ENCODE results near the gene FLRT2. TPM values are rescaled to one million over a fixed set of nuclear protein-coding genes. Genes with fewer than 3 reads are reported as not detected.

Gene FLRT2
- total RNA-seq, 1 donor from 2014 or later, result 37.6 TPM

GRCh38 chr14:85663256-85663655 lies 133.3 kb downstream of the FLRT2 start:
- Histone ChIP-seq H3K4me1 (ENCODE audit: control insufficient read depth in 3 of 3, insufficient read depth in 3 of 3, low read length in 3 of 3) (no peaks in the 10 kb centered on the region), H3K9ac (ENCODE audit: low read depth in 1 of 3, low read length in 3 of 3) (no peak overlapping the region), H3K4me3 (ENCODE audit: low read length in 3 of 3) (no peak overlapping the region), H3K27ac (ENCODE audit: low read depth, low read length) (no peak overlapping the region), H3K27me3 (ENCODE audit: control insufficient read depth in 3 of 3, insufficient read depth in 3 of 3, low read length in 3 of 3) (no peaks in the 10 kb centered on the region), H3K9me3 (ENCODE audit: control insufficient read depth in 3 of 3, low read length in 3 of 3) (no peaks in the 10 kb centered on the region), H3K36me3 (ENCODE audit: control insufficient read depth in 3 of 3, insufficient read depth in 3 of 3, low read length in 3 of 3) (no peaks in the 10 kb centered on the region)

GRCh38 chr14:85663667-85664066 lies 133.7 kb downstream of the FLRT2 start:
- H3K27me3 ChIP-seq (ENCODE audit: control insufficient read depth in 3 of 3, insufficient read depth in 3 of 3, low read length in 3 of 3), result no peaks in the 10 kb centered on the region
- H3K4me3 ChIP-seq (ENCODE audit: low read length in 3 of 3), result no peak overlapping the region
- no peaks in the 10 kb centered on the region for H3K9me3 ChIP-seq (ENCODE audit: control insufficient read depth in 3 of 3, low read length in 3 of 3)
- H3K36me3 ChIP-seq (ENCODE audit: control insufficient read depth in 3 of 3, insufficient read depth in 3 of 3, low read length in 3 of 3), result no peaks in the 10 kb centered on the region
- H3K9ac ChIP-seq (ENCODE audit: low read depth in 1 of 3, low read length in 3 of 3), result peak overlapping the region in 1 of 3 donors; percentile 50
- no peak overlapping the region for H3K27ac ChIP-seq (ENCODE audit: low read depth, low read length)
- H3K4me1 ChIP-seq (ENCODE audit: control insufficient read depth in 3 of 3, insufficient read depth in 3 of 3, low read length in 3 of 3), result no peaks in the 10 kb centered on the region

DNA sequence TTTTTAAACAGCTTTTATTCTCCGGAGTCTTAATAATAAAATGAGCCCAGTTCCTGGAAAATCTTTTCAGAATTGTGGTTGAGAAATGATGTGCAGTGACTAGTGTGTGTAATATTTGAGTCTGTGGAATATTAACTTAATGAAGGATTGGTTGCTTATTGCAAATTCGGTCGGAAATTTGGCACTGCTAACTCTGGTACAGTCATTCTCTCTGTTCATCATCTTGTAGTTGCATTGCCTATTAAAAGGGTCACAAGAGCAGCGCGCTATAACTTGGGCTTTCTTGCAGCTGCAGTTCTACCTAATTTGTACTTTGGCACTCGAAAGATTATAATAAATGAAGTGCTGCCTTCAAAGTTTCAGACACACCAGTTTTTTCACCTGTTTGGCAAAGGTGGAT lies 146.0 kb downstream of the FLRT2 start:
- H3K9ac ChIP-seq (ENCODE audit: low read depth in 1 of 3, low read length in 3 of 3), result no peak overlapping the region
- no peaks in the 10 kb centered on the region for H3K4me1 ChIP-seq (ENCODE audit: control insufficient read depth in 3 of 3, insufficient read depth in 3 of 3, low read length in 3 of 3)
- H3K27me3 ChIP-seq (ENCODE audit: control insufficient read depth in 3 of 3, insufficient read depth in 3 of 3, low read length in 3 of 3), result no peaks in the 10 kb centered on the region
- H3K27ac ChIP-seq (ENCODE audit: low read depth, low read length), result no peak overlapping the region
- peaks cover 0 to 2% (median 0%) of the 10 kb centered on the region in 3 donors for H3K9me3 ChIP-seq (ENCODE audit: control insufficient read depth in 3 of 3, low read length in 3 of 3)
- no peaks in the 10 kb centered on the region for H3K36me3 ChIP-seq (ENCODE audit: control insufficient read depth in 3 of 3, insufficient read depth in 3 of 3, low read length in 3 of 3)
- no peak overlapping the region for H3K4me3 ChIP-seq (ENCODE audit: low read length in 3 of 3)

- no peak overlapping the region for H3K9ac ChIP-seq (ENCODE audit: low read depth in 1 of 3, low read length in 3 of 3)
- H3K9me3 ChIP-seq (ENCODE audit: control insufficient read depth in 3 of 3, low read length in 3 of 3), result no peaks in the 10 kb centered on the region
- H3K4me1 ChIP-seq (ENCODE audit: control insufficient read depth in 3 of 3, insufficient read depth in 3 of 3, low read length in 3 of 3), result no peaks in the 10 kb centered on the region
- no peak overlapping the region for H3K4me3 ChIP-seq (ENCODE audit: low read length in 3 of 3)
- H3K36me3 ChIP-seq (ENCODE audit: control insufficient read depth in 3 of 3, insufficient read depth in 3 of 3, low read length in 3 of 3), result no peaks in the 10 kb centered on the region
- no peak overlapping the region for H3K27ac ChIP-seq (ENCODE audit: low read depth, low read length)
- no peaks in the 10 kb centered on the region for H3K27me3 ChIP-seq (ENCODE audit: control insufficient read depth in 3 of 3, insufficient read depth in 3 of 3, low read length in 3 of 3)
Observed at GRCh38 chr14:85686908-85687307, 157.0 kb downstream of the FLRT2 start.

- no peak overlapping the region for H3K4me3 ChIP-seq (ENCODE audit: low read length in 3 of 3)
- no peak overlapping the region for H3K27ac ChIP-seq (ENCODE audit: low read depth, low read length)
Observed at GRCh38 chr14:85687456-85687855, 157.5 kb downstream of the FLRT2 start.

GRCh38 chr14:85688006-85688405 lies 158.1 kb downstream of the FLRT2 start:
- no peak overlapping the region for H3K4me3 ChIP-seq (ENCODE audit: low read length in 3 of 3)
- H3K27ac ChIP-seq (ENCODE audit: low read depth, low read length), result no peak overlapping the region
- no peak overlapping the region for H3K9ac ChIP-seq (ENCODE audit: low read depth in 1 of 3, low read length in 3 of 3)
- no peaks in the 10 kb centered on the region for H3K9me3 ChIP-seq (ENCODE audit: control insufficient read depth in 3 of 3, low read length in 3 of 3)
- no peaks in the 10 kb centered on the region for H3K4me1 ChIP-seq (ENCODE audit: control insufficient read depth in 3 of 3, insufficient read depth in 3 of 3, low read length in 3 of 3)
- H3K27me3 ChIP-seq (ENCODE audit: control insufficient read depth in 3 of 3, insufficient read depth in 3 of 3, low read length in 3 of 3), result no peaks in the 10 kb centered on the region
- H3K36me3 ChIP-seq (ENCODE audit: control insufficient read depth in 3 of 3, insufficient read depth in 3 of 3, low read length in 3 of 3), result no peaks in the 10 kb centered on the region

More at GRCh38 chr14:85687456-85687855, 157.5 kb downstream of the FLRT2 start:
- H3K4me1 ChIP-seq (ENCODE audit: control insufficient read depth in 3 of 3, insufficient read depth in 3 of 3, low read length in 3 of 3), result no peaks in the 10 kb centered on the region
- no peak overlapping the region for H3K9ac ChIP-seq (ENCODE audit: low read depth in 1 of 3, low read length in 3 of 3)
- no peaks in the 10 kb centered on the region for H3K27me3 ChIP-seq (ENCODE audit: control insufficient read depth in 3 of 3, insufficient read depth in 3 of 3, low read length in 3 of 3)
- no peaks in the 10 kb centered on the region for H3K9me3 ChIP-seq (ENCODE audit: control insufficient read depth in 3 of 3, low read length in 3 of 3)
- no peaks in the 10 kb centered on the region for H3K36me3 ChIP-seq (ENCODE audit: control insufficient read depth in 3 of 3, insufficient read depth in 3 of 3, low read length in 3 of 3)

- no peaks in the 10 kb centered on the region for H3K27me3 ChIP-seq (ENCODE audit: control insufficient read depth in 3 of 3, insufficient read depth in 3 of 3, low read length in 3 of 3)
- H3K4me1 ChIP-seq (ENCODE audit: control insufficient read depth in 3 of 3, insufficient read depth in 3 of 3, low read length in 3 of 3), result no peaks in the 10 kb centered on the region
- H3K36me3 ChIP-seq (ENCODE audit: control insufficient read depth in 3 of 3, insufficient read depth in 3 of 3, low read length in 3 of 3), result no peaks in the 10 kb centered on the region
- no peaks in the 10 kb centered on the region for H3K9me3 ChIP-seq (ENCODE audit: control insufficient read depth in 3 of 3, low read length in 3 of 3)
- no peak overlapping the region for H3K9ac ChIP-seq (ENCODE audit: low read depth in 1 of 3, low read length in 3 of 3)
- no peak overlapping the region for H3K27ac ChIP-seq (ENCODE audit: low read depth, low read length)
- H3K4me3 ChIP-seq (ENCODE audit: low read length in 3 of 3), result no peak overlapping the region
Observed at GRCh38 chr14:85695300-85695699, 165.4 kb downstream of the FLRT2 start.

DNA sequence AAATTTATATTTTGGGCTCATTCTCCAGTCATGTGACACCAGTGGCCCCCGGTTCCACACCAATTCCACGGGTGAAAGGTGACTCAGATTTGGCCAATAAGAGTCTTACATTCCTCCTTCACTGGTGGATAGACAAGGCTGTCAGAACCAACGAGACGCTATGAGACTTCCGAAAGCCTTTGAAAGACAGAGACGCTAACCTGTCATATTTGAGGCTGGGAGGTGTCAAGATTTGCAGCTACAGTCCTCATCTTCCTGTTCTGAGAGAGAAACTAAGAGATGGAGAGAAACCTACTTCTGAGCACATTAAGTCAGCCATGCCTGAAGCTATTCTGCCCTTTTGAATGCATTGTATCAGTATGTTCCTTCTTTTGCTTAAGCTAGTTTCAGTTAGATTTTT lies 171.2 kb downstream of the FLRT2 start:
- H3K4me1 ChIP-seq (ENCODE audit: control insufficient read depth in 3 of 3, insufficient read depth in 3 of 3, low read length in 3 of 3), result peaks cover 0 to 7% (median 2%) of the 10 kb centered on the region in 3 donors
- H3K4me3 ChIP-seq (ENCODE audit: low read length in 3 of 3), result no peak overlapping the region
- H3K9me3 ChIP-seq (ENCODE audit: control insufficient read depth in 3 of 3, low read length in 3 of 3), result no peaks in the 10 kb centered on the region
- no peak overlapping the region for H3K9ac ChIP-seq (ENCODE audit: low read depth in 1 of 3, low read length in 3 of 3)
- no peaks in the 10 kb centered on the region for H3K36me3 ChIP-seq (ENCODE audit: control insufficient read depth in 3 of 3, insufficient read depth in 3 of 3, low read length in 3 of 3)
- no peak overlapping the region for H3K27ac ChIP-seq (ENCODE audit: low read depth, low read length)
- no peaks in the 10 kb centered on the region for H3K27me3 ChIP-seq (ENCODE audit: control insufficient read depth in 3 of 3, insufficient read depth in 3 of 3, low read length in 3 of 3)

DNA sequence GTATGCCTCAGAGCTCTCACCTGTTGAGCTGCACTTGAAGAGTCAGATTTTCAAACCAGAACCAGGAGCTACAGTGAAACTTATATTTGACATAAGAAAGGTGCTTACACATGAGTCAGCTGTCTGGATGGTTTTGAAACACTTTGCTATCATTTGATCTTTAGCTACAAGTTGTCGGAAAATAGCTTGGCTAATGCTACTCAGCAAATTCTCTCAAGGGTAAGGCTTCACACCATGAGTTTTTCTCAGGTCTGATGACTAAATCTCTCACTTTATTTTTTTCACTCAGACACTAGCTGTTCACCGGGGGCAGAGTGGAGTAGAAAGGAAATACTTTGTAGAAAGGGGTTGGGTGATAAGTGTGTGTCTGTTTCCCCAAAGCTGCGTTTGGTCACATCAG lies 171.8 kb downstream of the FLRT2 start:
- H3K27me3 ChIP-seq (ENCODE audit: control insufficient read depth in 3 of 3, insufficient read depth in 3 of 3, low read length in 3 of 3), result no peaks in the 10 kb centered on the region
- H3K4me3 ChIP-seq (ENCODE audit: low read length in 3 of 3), result no peak overlapping the region
- H3K27ac ChIP-seq (ENCODE audit: low read depth, low read length), result no peak overlapping the region
- H3K36me3 ChIP-seq (ENCODE audit: control insufficient read depth in 3 of 3, insufficient read depth in 3 of 3, low read length in 3 of 3), result no peaks in the 10 kb centered on the region
- H3K4me1 ChIP-seq (ENCODE audit: control insufficient read depth in 3 of 3, insufficient read depth in 3 of 3, low read length in 3 of 3), result peaks cover 0 to 7% (median 2%) of the 10 kb centered on the region in 3 donors
- no peaks in the 10 kb centered on the region for H3K9me3 ChIP-seq (ENCODE audit: control insufficient read depth in 3 of 3, low read length in 3 of 3)
- H3K9ac ChIP-seq (ENCODE audit: low read depth in 1 of 3, low read length in 3 of 3), result no peak overlapping the region

DNA sequence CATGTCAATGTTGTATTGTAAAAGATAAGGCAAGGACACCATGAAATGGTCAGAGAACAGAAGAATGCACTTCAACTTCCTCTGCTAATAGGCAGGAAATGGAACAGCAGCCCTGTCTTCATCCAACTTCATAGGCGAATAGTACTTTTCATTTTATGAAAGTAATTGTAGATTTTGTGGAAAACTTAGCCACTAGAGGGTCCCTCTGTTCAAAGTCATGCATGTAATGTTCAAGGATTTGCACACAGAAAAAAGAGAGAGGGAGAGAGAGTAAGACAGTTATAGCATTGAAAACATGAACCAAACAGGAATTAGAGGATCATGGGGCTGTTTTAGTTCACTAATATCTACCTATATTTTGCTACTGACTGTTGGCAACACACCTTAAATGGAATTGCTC lies 172.2 kb downstream of the FLRT2 start:
- no peak overlapping the region for H3K4me3 ChIP-seq (ENCODE audit: low read length in 3 of 3)
- H3K9ac ChIP-seq (ENCODE audit: low read depth in 1 of 3, low read length in 3 of 3), result no peak overlapping the region
- no peak overlapping the region for H3K27ac ChIP-seq (ENCODE audit: low read depth, low read length)
- H3K36me3 ChIP-seq (ENCODE audit: control insufficient read depth in 3 of 3, insufficient read depth in 3 of 3, low read length in 3 of 3), result no peaks in the 10 kb centered on the region
- no peaks in the 10 kb centered on the region for H3K27me3 ChIP-seq (ENCODE audit: control insufficient read depth in 3 of 3, insufficient read depth in 3 of 3, low read length in 3 of 3)
- H3K9me3 ChIP-seq (ENCODE audit: control insufficient read depth in 3 of 3, low read length in 3 of 3), result no peaks in the 10 kb centered on the region
- H3K4me1 ChIP-seq (ENCODE audit: control insufficient read depth in 3 of 3, insufficient read depth in 3 of 3, low read length in 3 of 3), result peaks cover 0 to 7% (median 2%) of the 10 kb centered on the region in 3 donors

- Histone ChIP-seq H3K9ac (ENCODE audit: low read depth in 1 of 3, low read length in 3 of 3) (no peak overlapping the region), H3K9me3 (ENCODE audit: control insufficient read depth in 3 of 3, low read length in 3 of 3) (no peaks in the 10 kb centered on the region), H3K4me1 (ENCODE audit: control insufficient read depth in 3 of 3, insufficient read depth in 3 of 3, low read length in 3 of 3) (peaks cover 0 to 7% (median 2%) of the 10 kb centered on the region in 3 donors), H3K27me3 (ENCODE audit: control insufficient read depth in 3 of 3, insufficient read depth in 3 of 3, low read length in 3 of 3) (no peaks in the 10 kb centered on the region), H3K27ac (ENCODE audit: low read depth, low read length) (no peak overlapping the region), H3K4me3 (ENCODE audit: low read length in 3 of 3) (no peak overlapping the region), H3K36me3 (ENCODE audit: control insufficient read depth in 3 of 3, insufficient read depth in 3 of 3, low read length in 3 of 3) (no peaks in the 10 kb centered on the region)
Observed at GRCh38 chr14:85702997-85703396, 173.1 kb downstream of the FLRT2 start.

Data from skeletal muscle tissue (tissue), 4 donors.